ENCODE data around the gene SNAI3.

- TF ChIP-seq ZBTB33 (IDR thresholded peaks at IDR 0.05; ENCODE audit: extremely low read depth, insufficient replicate concordance, low read length) = no peak
- no peak for TF ChIP-seq CTCF (IDR thresholded peaks at IDR 0.05 in 2 of 3, conservative IDR thresholded peaks at IDR 0.05 in 1 of 3; ENCODE audit: borderline replicate concordance in 1 of 3, insufficient read depth in 1 of 3, low read depth in 2 of 3, low read length in 2 of 3)
- TF ChIP-seq TCF7L2 (IDR thresholded peaks at IDR 0.05; ENCODE audit: borderline replicate concordance, extremely low read depth, insufficient read depth, insufficient read length) = no peak
- no peak for TF ChIP-seq POLR2A (IDR thresholded peaks at IDR 0.05; ENCODE audit: borderline replicate concordance, extremely low read depth, insufficient read depth, insufficient read length)
These were observed 5.0 kb upstream of the SNAI3 start for GRCh38 chr16:88691129-88691813.
